ENCODE results near the gene JUN. TPM values are rescaled to one million over a fixed set of nuclear protein-coding genes. Genes with fewer than 3 reads are reported as not detected.

Gene JUN
- total RNA-seq (2022; extraction: Qiagen RNA extraction; ENCODE audit: low read depth) = 24.2 to 41.4 TPM (median 34.0 TPM) in 5 replicates

GRCh38 chr1:58783993-58784757 is at the start of gene JUN:
Gene JUN, minus strand, starts transcription at chr1:58784047. Its CDS starts 977 bp downstream, at chr1:58783070.

Other genes with a start within 250 kb of the JUN start
- 5.0 to 6.6 TPM (median 6.4 TPM) in 5 replicates for gene OMA1, start 237.3 kb downstream of the JUN start, total RNA-seq (2022; extraction: Qiagen RNA extraction; ENCODE audit: low read depth)
- gene TACSTD2, start 206.8 kb downstream of the JUN start, total RNA-seq (2022; extraction: Qiagen RNA extraction; ENCODE audit: low read depth) = 0.10 TPM in 1 of 5 replicates, not detected in the others
- 3.7 to 7.4 TPM (median 5.7 TPM) in 5 replicates for gene MYSM1, start 84.0 kb downstream of the JUN start, total RNA-seq (2022; extraction: Qiagen RNA extraction; ENCODE audit: low read depth)

All from A549 treated with ZK216348 at 1 μM for 4 hours (cell line).